Testis (tissue), 3 donors: Measurements from ENCODE around the gene GGTA1. TPM values are rescaled to one million over a fixed set of nuclear protein-coding genes. Genes with fewer than 3 reads are reported as not detected.

Source experiments
- DNase-seq: peaks from one replicate; pipeline ENCODE4 v3.0.0-alpha.2; 2019
- H3K27ac ChIP-seq, 2 donors: fragments of 200-600 bp; sonication (generic); one replicate each; pipeline ENCODE4 v1.5.1; 2019
- H3K27me3 ChIP-seq: fragments of 200-600 bp; sonication (generic); one replicate; pipeline ENCODE4 v1.5.1; 2019
- H3K36me3 ChIP-seq: fragments of 200-600 bp; sonication (generic); one replicate; pipeline ENCODE4 v1.5.1; 2017; ENCODE audit warnings: low read depth; ENCODE audit errors: missing control alignments
- H3K4me1 ChIP-seq: fragments of 200-600 bp; sonication (generic); one replicate; pipeline ENCODE4 v1.5.1; 2019
- H3K4me3 ChIP-seq, 2 donors: fragments of 200-600 bp; sonication (generic); one replicate each; pipeline ENCODE4 v1.5.1; 2017 to 2019
- H3K9me3 ChIP-seq: fragments of 200-600 bp; sonication (generic); one replicate; pipeline ENCODE4 v1.5.1; 2017
- CTCF ChIP-seq, 3 experiments: fragments of 450-650 bp in 2 of 3; fragments of 200-600 bp in 1 of 3; sonication (generic) in 1 of 3; IDR thresholded peaks; one replicate each; pipeline ENCODE4 v1.5.1; 2016 to 2019; ENCODE audit warnings: antibody characterized with exemption in 3 of 3, mild to moderate bottlenecking in 2 of 3, moderate library complexity in 1 of 3
- POLR2A ChIP-seq: fragments of 450-650 bp; IDR thresholded peaks from one replicate; pipeline ENCODE4 v1.6.1; 2017; ENCODE audit warnings: antibody characterized with exemption, mild to moderate bottlenecking, moderate library complexity
- WGBS, 2 donors: methylation state at CpG; one replicate each; pipeline ENCODE4 v1.1.5; 2018; 5-methylcytosine and 5-hydroxymethylcytosine counted together
- intact Hi-C: fragments of 100-400 bp; cut with DNase I; formaldehyde crosslinking; loops from one replicate; pipeline ENCODE4 v1.15.1; 2023; ENCODE audit warnings: low total_unique reads
- polyA plus RNA-seq: library from polyadenylated mRNA; stranded (reverse); fragments of 350-450 nt; fragmentation: Illumina TruSeq; extraction: RNeasy Lipid Tissue Mini Kit (QIAGEN cat#74804); gene quantifications from one replicate; pipeline ENCODE4 v1.2.3, GENCODE V29; 2014; ENCODE audit warnings: low read depth, low replicate concordance; ENCODE audit not compliant: insufficient read depth
- total RNA-seq, 2 donors: library from RNA; depleted of rRNA; stranded (reverse); fragments of >200 nt; gene quantifications; one replicate each; pipeline ENCODE4 v1.2.3, GENCODE V29; 2016

The GGTA1 gene
- total and polyA plus RNA-seq, 3 donors from 2014 or later, result 2.2 to 8.9 (median 2.4) TPM

GRCh38 chr9:121495976-121496375 lies 3.7 kb downstream of the GGTA1 start:
- intact Hi-C loops, result no loop called here
- no peak overlapping the region for H3K27ac ChIP-seq
- no peak for TF ChIP-seq POLR2A
- no peak for TF ChIP-seq CTCF (IDR thresholded peaks at IDR 0.05)

GRCh38 chr9:121494192-121494591 lies 5.5 kb downstream of the GGTA1 start:
- Histone ChIP-seq H3K27me3 (no peaks in the 10 kb centered on the region), H3K4me3 (no peak overlapping the region), H3K9me3 (no peaks in the 10 kb centered on the region), H3K36me3 (no peaks in the 10 kb centered on the region), H3K4me1 (peaks cover 12% of the 10 kb centered on the region), H3K27ac (no peak overlapping the region)
- no peak for DNase-seq
- intact Hi-C loops, result no loop called here
- TF ChIP-seq CTCF (IDR thresholded peaks at IDR 0.05) (no peak), POLR2A (no peak)
- 60 to 89% methylated on average over 3 of the region's 3 CpGs for WGBS, 2 donors

More at GRCh38 chr9:121495976-121496375, 3.7 kb downstream of the GGTA1 start:
- no peak for DNase-seq
- no peaks in the 10 kb centered on the region for H3K9me3 ChIP-seq
- H3K4me3 ChIP-seq, result no peak overlapping the region
- no peaks in the 10 kb centered on the region for H3K36me3 ChIP-seq
- peaks cover 21% of the 10 kb centered on the region for H3K4me1 ChIP-seq
- H3K27me3 ChIP-seq, result no peaks in the 10 kb centered on the region

GRCh38 chr9:121491111-121491510 lies 8.5 kb downstream of the GGTA1 start:
- no peak overlapping the region for H3K4me3 ChIP-seq
- TF ChIP-seq POLR2A (no peak), CTCF (IDR thresholded peaks at IDR 0.05) (no peak)
- WGBS, 2 donors, result 65 to 82% methylated on average over 5 of the region's 5 CpGs
- H3K4me1 ChIP-seq, result peaks cover 2% of the 10 kb centered on the region
- no peak overlapping the region for H3K27ac ChIP-seq
- no peaks in the 10 kb centered on the region for H3K36me3 ChIP-seq
- intact Hi-C loops, result no loop called here
- no peak for DNase-seq
- H3K9me3 ChIP-seq, result no peaks in the 10 kb centered on the region
- H3K27me3 ChIP-seq, result no peaks in the 10 kb centered on the region

GRCh38 chr9:121489344-121489743 lies 10.3 kb downstream of the GGTA1 start:
- H3K4me1 ChIP-seq, result peaks cover 10% of the 10 kb centered on the region
- H3K9me3 ChIP-seq, result no peaks in the 10 kb centered on the region

More at GRCh38 chr9:121489344-121489743, 10.3 kb downstream of the GGTA1 start:
- intact Hi-C loops, result no loop called here
- TF ChIP-seq CTCF (IDR thresholded peaks at IDR 0.05) (no peak), POLR2A (no peak)
- no peaks in the 10 kb centered on the region for H3K27me3 ChIP-seq
- no peaks in the 10 kb centered on the region for H3K36me3 ChIP-seq
- WGBS, 2 donors, result 92 to 93% methylated on average over 2 of the region's 2 CpGs
- H3K4me3 ChIP-seq, result no peak overlapping the region
- DNase-seq, result no peak
- no peak overlapping the region for H3K27ac ChIP-seq
